Measurements from ENCODE around the gene NFIC. TPM values are rescaled to one million over a fixed set of nuclear protein-coding genes. Genes with fewer than 3 reads are reported as not detected.

The NFIC gene
- polyA plus RNA-seq, 2 of the 4 experiments (the other 2 are of a cell fraction) = 2.6 to 34.9 TPM

- FAIRE-seq (no peak), DNase-seq (ENCODE audit: low read depth in 1 of 2, low spot score in 1 of 2) (no peak), ATAC-seq (no peak)
- Histone ChIP-seq H3K4me1 (peaks cover 42% of the 10 kb centered on the region), H3K27ac (peak overlapping the region; percentile 99 to 100), H3K4me2 (peak overlapping the region; percentile 99), H3K4me3 (peak overlapping the region; percentile 83), H3K9me3 (no peaks in the 10 kb centered on the region)
- ChIA-PET POLR2A (no interaction called here), CTCF (interaction anchor here (1.3 kb wide), 1 partner anchor 26 kb away, joined by 3 read pairs; no protein-coding TSS in a partner anchor)
- WGBS (ENCODE audit: missing lambda C conversion rate) = 31% methylated on average over 4 of the region's 4 CpGs
- no peak for TF ChIP-seq ELK1 (IDR thresholded peaks at IDR 0.05; ENCODE audit: low read depth, low read length)
- TF ChIP-seq ZFP36 (IDR thresholded peaks at IDR 0.05; ENCODE audit: borderline replicate concordance, partially characterized antibody) = peak; percentile 33
Observed at GRCh38 chr19:3368848-3369336, 2.5 kb downstream of the NFIC start.

- ChIA-PET POLR2A (no interaction called here), CTCF (interaction anchor here (1.3 to 1.4 kb wide), 2 partner anchors 27 to 100 kb away, joined by 3 to 5 read pairs; no protein-coding TSS in a partner anchor)
- peak in 1 of 2 experiments; percentile 21; a peak in 3 of 6 replicates for ATAC-seq
- Histone ChIP-seq H3K4me3 (peak overlapping the region; percentile 83), H3K27ac (peak overlapping the region; percentile 99 to 100), H3K4me2 (peak overlapping the region; percentile 99), H3K9me3 (no peaks in the 10 kb centered on the region), H3K4me1 (peaks cover 41% of the 10 kb centered on the region)
- no peak for DNase-seq (ENCODE audit: low read depth in 1 of 2, low spot score in 1 of 2)
- WGBS (ENCODE audit: missing lambda C conversion rate) = 19% methylated on average over 34 of the region's 42 CpGs
- FAIRE-seq = no peak
- TF ChIP-seq HES2 (IDR thresholded peaks at IDR 0.05) = no peak
- TF ChIP-seq JUN (IDR thresholded peaks at IDR 0.05) = 0 out of 5 replicates have a peak, but pooled peaks of 1 of the 2 experiments have one; percentile 4
Observed at GRCh38 chr19:3369337-3370213, 3.2 kb downstream of the NFIC start.

GRCh38 chr19:3370214-3370720 is 3.9 kb downstream of the NFIC start:
- Histone ChIP-seq H3K4me1 (peaks cover 41% of the 10 kb centered on the region), H3K9me3 (no peaks in the 10 kb centered on the region), H3K4me3 (peak overlapping the region; percentile 83; the same call in 2 of the 3 replicates), H3K4me2 (peak overlapping the region; percentile 99), H3K27ac (peak overlapping the region; percentile 99 to 100)
- ATAC-seq (no peak), FAIRE-seq (no peak), DNase-seq (ENCODE audit: low read depth in 1 of 2, low spot score in 1 of 2) (no peak)
- no peak for TF ChIP-seq ESRRA (IDR thresholded peaks at IDR 0.05; ENCODE audit: borderline replicate concordance, low read length)
- no peak for TF ChIP-seq MAX (IDR thresholded peaks at IDR 0.05)
- no peak for TF ChIP-seq HES2 (IDR thresholded peaks at IDR 0.05)
- TF ChIP-seq MAFK (IDR thresholded peaks at IDR 0.05; ENCODE audit: partially characterized antibody) = peak; percentile 28
- no peak for TF ChIP-seq CBX8 (IDR thresholded peaks at IDR 0.05)
- TF ChIP-seq ZC3H11A (IDR thresholded peaks at IDR 0.05) = no peak
- TF ChIP-seq E2F6 (IDR thresholded peaks at IDR 0.05; ENCODE audit: borderline replicate concordance, low read depth) = no peak
- 87% methylated on average over 14 of the region's 14 CpGs for WGBS (ENCODE audit: missing lambda C conversion rate)
- ChIA-PET CTCF (interaction anchor here (1.3 to 1.4 kb wide), 2 partner anchors 27 to 100 kb away, joined by 3 to 5 read pairs; no protein-coding TSS in a partner anchor), POLR2A (no interaction called here)

GRCh38 chr19:3370728-3371591 is 4.6 kb downstream of the NFIC start:
- DNase-seq (ENCODE audit: low read depth in 1 of 2, low spot score in 1 of 2) = no peak
- no peak for FAIRE-seq
- ATAC-seq = no peak
- no peaks in the 10 kb centered on the region for H3K9me3 ChIP-seq
- ChIA-PET CTCF (interaction anchor here (0.9 to 1.4 kb wide), 2 partner anchors 44 to 99 kb away, joined by 3 to 5 read pairs; no protein-coding TSS in a partner anchor), POLR2A (no interaction called here)
- WGBS (ENCODE audit: missing lambda C conversion rate) = 81% methylated on average over 13 of the region's 25 CpGs
- H3K4me1 ChIP-seq = peaks cover 44% of the 10 kb centered on the region
- H3K4me3 ChIP-seq = no peak overlapping the region
- peak overlapping the region in 1 of 2 experiments; percentile 100; a peak in 3 of 6 replicates for H3K27ac ChIP-seq
- no peak overlapping the region for H3K4me2 ChIP-seq
- TF ChIP-seq EHF (CRISPR knock-in tag; IDR thresholded peaks at IDR 0.05) (no peak), USF2 (IDR thresholded peaks at IDR 0.05) (no peak), SREBF2 (IDR thresholded peaks at IDR 0.05) (no peak), ZNF302 (CRISPR knock-in tag; IDR thresholded peaks at IDR 0.05) (no peak), HES2 (IDR thresholded peaks at IDR 0.05) (no peak), ZFP36 (IDR thresholded peaks at IDR 0.05; ENCODE audit: borderline replicate concordance, partially characterized antibody) (no peak), REST (IDR thresholded peaks at IDR 0.05) (no peak), HOXA7 (CRISPR knock-in tag; IDR thresholded peaks at IDR 0.05) (no peak)

Data from A549 (cell line).